Endothelial cell of umbilical vein (primary cell): ENCODE data around the gene RFPL4A. TPM values are rescaled to one million over a fixed set of nuclear protein-coding genes. Genes with fewer than 3 reads are reported as not detected.
"Not testable (repeated sequence)": the region's sequence is repeated elsewhere in the genome, so short reads cannot be mapped to it uniquely, and the experiment has no call there.

Source experiments
- BruUV-seq: library from RNA; stranded (reverse); fragments of 400-500 nt; replicated peaks from 2 replicates; lab custom pipeline; 2021; lab: Mats Ljungman, UMichigan
- CTCF ChIA-PET: fragments of 300-600, 350-600 bp; sonication (Branson Sonifier 250); formaldehyde crosslinking; loops from one replicate; lab custom pipeline; 2021; ENCODE audit warnings: antibody characterized with exemption, inconsistent platforms; lab: Charles Lee
- POLR2A ChIA-PET: fragments of 300-600, 350-600 bp; sonication (Branson Sonifier 250); formaldehyde crosslinking; loops from one replicate; lab custom pipeline; 2021; ENCODE audit warnings: antibody characterized with exemption, inconsistent platforms; lab: Charles Lee
- DNase-seq: peaks from one replicate; pipeline ENCODE4 v3.0.0-alpha.2; 2011; ENCODE audit warnings: low read depth, low spot score
- FAIRE-seq: peaks from 2 replicates; lab custom pipeline; 2011; peaks lifted over from hg19 to GRCh38; lab: Jason Lieb, UNC
- H2AFZ ChIP-seq: 2 replicates; pipeline ENCODE4 v1.6.0; 2012; ENCODE audit warnings: low read depth, low read length, control low read depth, inconsistent platforms
- H3K27ac ChIP-seq: 2 replicates; pipeline ENCODE4 v1.5.1; 2011; ENCODE audit warnings: low read depth, mild to moderate bottlenecking, control low read depth, low read length, moderate library complexity; ENCODE audit not compliant: insufficient read depth
- H3K27me3 ChIP-seq, 2 experiments: 2 replicates each; pipeline versions ENCODE4 v1.6.0 to v1.6.1; 2011; ENCODE audit warnings: low read length in 2 of 2, mixed read lengths in 1 of 2; ENCODE audit not compliant: control insufficient read depth in 2 of 2, insufficient read depth in 2 of 2
- H3K36me3 ChIP-seq, 2 experiments: 2 replicates in 1 of 2; 3 replicates in 1 of 2; pipeline ENCODE4 v1.5.1; 2011; ENCODE audit warnings: low read length in 2 of 2, mild to moderate bottlenecking in 1 of 2, moderate library complexity in 1 of 2; ENCODE audit not compliant: control insufficient read depth in 2 of 2, insufficient read depth in 2 of 2; ENCODE audit errors: extremely low read depth in 1 of 2
- H3K4me1 ChIP-seq: 3 replicates; pipeline ENCODE4 v1.5.1; 2011; ENCODE audit warnings: mild to moderate bottlenecking, low read length; ENCODE audit not compliant: control insufficient read depth, insufficient read depth; ENCODE audit errors: extremely low read depth
- H3K4me2 ChIP-seq: 2 replicates; pipeline ENCODE4 v1.6.1; 2011; ENCODE audit warnings: low read length, control low read depth, mixed read lengths; ENCODE audit not compliant: insufficient read depth
- H3K4me3 ChIP-seq, 3 experiments: fragments of 200-600 bp in 1 of 3; sonication (generic), shearing (Covaris generic) in 1 of 3; replicated peaks in 1 of 3; 2 replicates each; pipeline ENCODE4 v1.5.1; 2011 to 2016; ENCODE audit warnings: control low read depth in 3 of 3, low read length in 3 of 3, mild to moderate bottlenecking in 2 of 3, inconsistent platforms in 1 of 3, low read depth in 1 of 3, moderate library complexity in 1 of 3; ENCODE audit not compliant: insufficient read depth in 1 of 3
- H3K79me2 ChIP-seq: 2 replicates; pipeline ENCODE4 v1.6.0; 2012; ENCODE audit warnings: low read length, inconsistent platforms; ENCODE audit not compliant: control insufficient read depth, insufficient read depth
- H3K9ac ChIP-seq: replicated peaks from 2 replicates; pipeline ENCODE3; 2011; ENCODE audit warnings: low read length, control low read depth; ENCODE audit not compliant: insufficient read depth; ENCODE audit errors: extremely low read depth
- H3K9me1 ChIP-seq: replicated peaks from 3 replicates; pipeline ENCODE4 v1.6.0; 2011; ENCODE audit warnings: mild to moderate bottlenecking, low read length; ENCODE audit not compliant: control insufficient read depth, insufficient read depth; ENCODE audit errors: extremely low read depth
- H3K9me3 ChIP-seq: replicated peaks from 2 replicates; pipeline ENCODE4 v1.5.1; 2012; ENCODE audit warnings: low read length, inconsistent platforms; ENCODE audit not compliant: control insufficient read depth, insufficient read depth
- H4K20me1 ChIP-seq: replicated peaks from 2 replicates; pipeline ENCODE3; 2011; ENCODE audit warnings: mild to moderate bottlenecking, low read length; ENCODE audit not compliant: control insufficient read depth, insufficient read depth; ENCODE audit errors: extremely low read depth
- CTCF ChIP-seq, 2 donors: IDR thresholded peaks; 1 replicate in 1 of 2; 2 replicates in 1 of 2; pipeline ENCODE4 v1.5.1; 2011; ENCODE audit warnings: low read length in 2 of 2, mild to moderate bottlenecking in 2 of 2, moderate library complexity in 2 of 2, control low read depth in 1 of 2, inconsistent platforms in 1 of 2, low read depth in 1 of 2; ENCODE audit not compliant: insufficient read depth in 1 of 2; ENCODE audit errors: extremely low read depth in 1 of 2
- EZH2 ChIP-seq: IDR thresholded peaks from 2 replicates; pipeline ENCODE4 v1.6.1; 2012; ENCODE audit warnings: borderline replicate concordance, low read depth, mild to moderate bottlenecking, moderate library complexity, low read length, inconsistent platforms; ENCODE audit not compliant: severe bottlenecking
- FOS ChIP-seq: IDR thresholded peaks from 2 replicates; pipeline ENCODE4 v1.6.1; 2011; ENCODE audit warnings: mild to moderate bottlenecking, low read length, moderate library complexity, borderline replicate concordance; ENCODE audit not compliant: insufficient read depth
- GATA2 ChIP-seq: IDR thresholded peaks from 2 replicates; pipeline ENCODE4 v1.7.0; 2011; ENCODE audit warnings: low read depth, mild to moderate bottlenecking, moderate library complexity, mixed read lengths, low read length; ENCODE audit not compliant: insufficient read length, insufficient read depth
- JUN ChIP-seq: IDR thresholded peaks from 2 replicates; pipeline ENCODE4 v1.6.1; 2011; ENCODE audit warnings: borderline replicate concordance, low read depth; ENCODE audit not compliant: insufficient read length, insufficient read depth
- MAX ChIP-seq: IDR thresholded peaks from 2 replicates; pipeline ENCODE4 v1.6.1; 2011; ENCODE audit not compliant: insufficient read depth, insufficient read length
- MYC ChIP-seq: IDR thresholded peaks from one replicate; pipeline ENCODE4 v1.6.1; 2011; ENCODE audit warnings: mild to moderate bottlenecking, low read depth, low read length
- POLR2AphosphoS5 ChIP-seq: IDR thresholded peaks from 2 replicates; pipeline ENCODE4 v1.6.1; 2012; ENCODE audit warnings: low read depth, mild to moderate bottlenecking, control low read depth, low read length, moderate library complexity; ENCODE audit not compliant: insufficient read depth
- dilution Hi-C: fragments of 300-500 bp; cut with MboI; formaldehyde crosslinking; loops from one replicate; pipeline ENCODE4 v1.15.0; 2019; ENCODE audit warnings: low sequenced_read_pairs; ENCODE audit not compliant: extremely low pct_ligation_motif_present
- intact Hi-C: fragments of 100-400 bp; cut with micrococcal nuclease; formaldehyde crosslinking; loops from one replicate; pipeline ENCODE4 v1.10.0; 2022
- polyA plus RNA-seq, 4 experiments: library from polyadenylated mRNA; depleted of rRNA in 3 of 4; stranded (reverse) in 3 of 4; unstranded in 1 of 4; fragments of >200 nt; gene quantifications; 2 replicates each; pipeline versions ENCODE4 v1.2.1 to v1.2.3, GENCODE V29; 2011 to 2012; ENCODE audit warnings: missing spikeins in 1 of 4
- total RNA-seq: library from RNA; stranded (reverse); gene quantifications from 2 replicates; pipeline ENCODE4 v1.2.3, GENCODE V29; 2021

The RFPL4A gene
- total and polyA plus RNA-seq, 2 donors (not counting 3 experiments of a cell fraction or from before 2014, with no cell fraction given): not detected

- no TSS peak for BruUV-seq
- Histone ChIP-seq H3K9me1 (no peaks in the 10 kb centered on the region), H3K27me3 (no peaks in the 10 kb centered on the region), H3K9ac (no peak overlapping the region), H3K27ac (no peak overlapping the region), H3K9me3 (no peaks in the 10 kb centered on the region), H3K4me1 (no peaks in the 10 kb centered on the region), H3K4me3 (no peak overlapping the region), H2AFZ (no peak overlapping the region), H3K79me2 (no peaks in the 10 kb centered on the region), H3K36me3 (no peaks in the 10 kb centered on the region), H3K4me2 (no peak overlapping the region), H4K20me1 (no peaks in the 10 kb centered on the region)
- DNase-seq: no peak
- TF ChIP-seq MAX: no peak
- no peak for TF ChIP-seq EZH2
- TF ChIP-seq CTCF (IDR thresholded peaks at IDR 0.05; ENCODE audit: extremely low read depth in 1 of 2, insufficient read depth in 1 of 2, low read depth in 1 of 2, low read length in 2 of 2): no peak
- no peak for TF ChIP-seq GATA2
- no peak for TF ChIP-seq POLR2AphosphoS5
- no peak for TF ChIP-seq FOS
- TF ChIP-seq MYC: no peak
- TF ChIP-seq JUN: no peak
- FAIRE-seq: no peak
- dilution Hi-C loops: no loop called here
- intact Hi-C loops: no loop called here
- ChIA-PET CTCF (no interaction called here), POLR2A (no interaction called here)
These were observed 35.4 kb upstream of the RFPL4A start for GRCh38 chr19:55723491-55723890.

- H3K4me1 ChIP-seq, DNase-seq, H3K27me3 ChIP-seq, BruUV-seq, POLR2A ChIA-PET, H3K9me1 ChIP-seq, FAIRE-seq, H4K20me1 ChIP-seq, H2AFZ ChIP-seq, H3K9ac ChIP-seq, H3K79me2 ChIP-seq, H3K36me3 ChIP-seq, H3K4me2 ChIP-seq, CTCF ChIA-PET, H3K4me3 ChIP-seq, H3K9me3 ChIP-seq, dilution Hi-C loops, H3K27ac ChIP-seq, intact Hi-C loops: not testable (repeated sequence)
These were observed 28.5 kb upstream of the RFPL4A start for GRCh38 chr19:55730378-55730777.
